OCI-LY7 (cell line): Measurements from ENCODE around the gene RSPH1. TPM values are rescaled to one million over a fixed set of nuclear protein-coding genes. Genes with fewer than 3 reads are reported as not detected.

Experiments
- BruUV-seq: library from RNA; stranded (reverse); fragments of 400-500 nt; replicated peaks from 2 replicates; lab custom pipeline; 2021; lab: Mats Ljungman, UMichigan
- CTCF ChIA-PET: fragments of 300-600 bp; sonication (Branson Sonifier 250); formaldehyde crosslinking; loops from one replicate; lab custom pipeline; 2022; ENCODE audit warnings: antibody characterized with exemption; ENCODE audit not compliant: unreplicated experiment; lab: Charles Lee
- POLR2A ChIA-PET: fragments of 300-600 bp; sonication (Branson Sonifier 250); formaldehyde crosslinking; loops from one replicate; lab custom pipeline; 2022; ENCODE audit warnings: antibody characterized with exemption; lab: Charles Lee
- DNase-seq: peaks from one replicate; pipeline ENCODE4 v3.0.0-alpha.2; 2015; ENCODE audit warnings: low spot score
- H2AFZ ChIP-seq: fragments of 200-600 bp; sonication (generic), shearing (Covaris generic); 2 replicates; pipeline ENCODE4 v1.6.1; 2014; ENCODE audit warnings: mild to moderate bottlenecking, antibody characterized with exemption, low read length, moderate library complexity
- H3K27ac ChIP-seq: fragments of 200-600 bp; sonication (generic); 2 replicates; pipeline ENCODE4 v1.5.1; 2014; ENCODE audit warnings: mixed run types, low read depth, mild to moderate bottlenecking, moderate library complexity, low read length, inconsistent platforms; ENCODE audit not compliant: poor library complexity, severe bottlenecking
- H3K36me3 ChIP-seq: fragments of 200-600 bp; sonication (generic); 2 replicates; pipeline ENCODE4 v1.6.1; 2014; ENCODE audit warnings: mild to moderate bottlenecking, antibody characterized with exemption, low read length, moderate library complexity, mixed read lengths; ENCODE audit not compliant: insufficient read depth
- H3K4me1 ChIP-seq: fragments of 200-600 bp; sonication (generic); 2 replicates; pipeline ENCODE4 v1.5.1; 2014; ENCODE audit warnings: mild to moderate bottlenecking, low read length; ENCODE audit not compliant: insufficient read depth, poor library complexity, severe bottlenecking
- H3K4me2 ChIP-seq: fragments of 200-600 bp; sonication (generic); 2 replicates; pipeline ENCODE4 v1.6.1; 2014; ENCODE audit warnings: mild to moderate bottlenecking, low read length
- H3K4me3 ChIP-seq: fragments of 200-600 bp; sonication (generic); 2 replicates; pipeline ENCODE4 v1.5.1; 2014; ENCODE audit warnings: mild to moderate bottlenecking, low read depth, low read length; ENCODE audit not compliant: poor library complexity, severe bottlenecking
- H3K79me2 ChIP-seq: fragments of 200-600 bp; sonication (generic); 2 replicates; pipeline ENCODE4 v1.6.1; 2016; ENCODE audit warnings: low read depth, mild to moderate bottlenecking, low read length, moderate library complexity, mixed read lengths; ENCODE audit not compliant: insufficient read depth
- H3K9me2 ChIP-seq: fragments of 200-600 bp; sonication (generic); 2 replicates; pipeline ENCODE4 v1.6.1; 2016; ENCODE audit warnings: mild to moderate bottlenecking, low read length, mixed read lengths; ENCODE audit not compliant: insufficient read depth
- H3K9me3 ChIP-seq: fragments of 200-600 bp; sonication (generic); 2 replicates; pipeline ENCODE4 v1.6.1; 2014; ENCODE audit warnings: mild to moderate bottlenecking, mixed run types, low read length, mixed read lengths
- H4K20me1 ChIP-seq: fragments of 200-600 bp; sonication (generic); 2 replicates; pipeline ENCODE4 v1.6.1; 2014; ENCODE audit warnings: mild to moderate bottlenecking, antibody characterized with exemption, low read length, moderate library complexity, mixed read lengths; ENCODE audit not compliant: insufficient read depth
- EZH2phosphoT487 ChIP-seq: fragments of 200-600 bp; sonication (generic); IDR thresholded peaks from 2 replicates; pipeline ENCODE4 v1.6.1; 2018; ENCODE audit warnings: low read depth, borderline replicate concordance, mild to moderate bottlenecking, mixed run types, antibody characterized with exemption, low read length, moderate library complexity, mixed read lengths
- intact Hi-C: fragments of 100-400 bp; cut with micrococcal nuclease; formaldehyde crosslinking; loops from one replicate; pipeline ENCODE4 v1.10.0; 2022; ENCODE audit not compliant: unreplicated experiment
- total RNA-seq, 2 experiments: library from RNA; depleted of rRNA in 1 of 2; stranded (reverse); fragments of >200 nt in 1 of 2; shearing (Covaris generic) in 1 of 2; gene quantifications; 2 replicates each; pipeline ENCODE4 v1.2.3, GENCODE V29; 2014 to 2022
- TF ChIP-seq, protein P1 (sequence below): fragments of 200-600 bp; sonication (generic); conservative IDR thresholded peaks from 2 replicates; pipeline ENCODE4 v1.5.1; 2014; ENCODE audit warnings: mild to moderate bottlenecking, antibody characterized with exemption, low read length, moderate library complexity, mixed read lengths

The RSPH1 gene
- total RNA-seq, 2 experiments from 2014 or later, result 1.9 to 2.5 TPM

DNA sequence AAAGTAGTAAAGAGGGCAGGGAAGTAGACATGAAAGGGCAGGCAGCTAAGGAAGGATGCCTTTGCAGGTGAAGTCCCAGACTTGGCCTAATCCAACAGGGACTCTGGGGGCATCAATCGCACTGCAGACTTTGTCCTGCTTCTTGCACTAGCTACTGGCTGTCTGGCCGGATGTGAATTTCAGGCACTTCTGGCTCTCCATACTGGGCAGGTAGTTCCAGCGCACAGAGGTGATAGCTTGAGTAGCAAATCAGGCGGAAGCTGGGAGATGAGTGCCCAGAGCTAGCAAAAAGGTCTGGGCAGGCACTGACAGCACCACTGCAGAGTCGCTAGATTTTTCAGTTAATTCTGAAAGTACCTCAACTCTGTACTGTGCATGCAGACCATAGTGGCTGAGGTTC, 997 bp downstream of the RSPH1 start:
- no TSS peak for BruUV-seq
- CTCF ChIA-PET, result no interaction called here
- POLR2A ChIA-PET, result no interaction called here
- intact Hi-C loops, result no loop called here
- Histone ChIP-seq H3K4me3 (peak overlapping the region; percentile 75), H3K9me2 (no peaks in the 10 kb centered on the region), H3K4me2 (peak overlapping the region; percentile 88), H4K20me1 (no peaks in the 10 kb centered on the region), H3K9me3 (no peaks in the 10 kb centered on the region), H3K79me2 (no peaks in the 10 kb centered on the region), H3K4me1 (peaks cover 22% of the 10 kb centered on the region), H3K27ac (no peak overlapping the region), H2AFZ (no peak overlapping the region), H3K36me3 (no peaks in the 10 kb centered on the region)
- TF ChIP-seq, protein P1, sequence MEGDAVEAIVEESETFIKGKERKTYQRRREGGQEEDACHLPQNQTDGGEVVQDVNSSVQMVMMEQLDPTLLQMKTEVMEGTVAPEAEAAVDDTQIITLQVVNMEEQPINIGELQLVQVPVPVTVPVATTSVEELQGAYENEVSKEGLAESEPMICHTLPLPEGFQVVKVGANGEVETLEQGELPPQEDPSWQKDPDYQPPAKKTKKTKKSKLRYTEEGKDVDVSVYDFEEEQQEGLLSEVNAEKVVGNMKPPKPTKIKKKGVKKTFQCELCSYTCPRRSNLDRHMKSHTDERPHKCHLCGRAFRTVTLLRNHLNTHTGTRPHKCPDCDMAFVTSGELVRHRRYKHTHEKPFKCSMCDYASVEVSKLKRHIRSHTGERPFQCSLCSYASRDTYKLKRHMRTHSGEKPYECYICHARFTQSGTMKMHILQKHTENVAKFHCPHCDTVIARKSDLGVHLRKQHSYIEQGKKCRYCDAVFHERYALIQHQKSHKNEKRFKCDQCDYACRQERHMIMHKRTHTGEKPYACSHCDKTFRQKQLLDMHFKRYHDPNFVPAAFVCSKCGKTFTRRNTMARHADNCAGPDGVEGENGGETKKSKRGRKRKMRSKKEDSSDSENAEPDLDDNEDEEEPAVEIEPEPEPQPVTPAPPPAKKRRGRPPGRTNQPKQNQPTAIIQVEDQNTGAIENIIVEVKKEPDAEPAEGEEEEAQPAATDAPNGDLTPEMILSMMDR, result no peak
- TF ChIP-seq EZH2phosphoT487, result no peak
- DNase-seq, result no peak

DNA sequence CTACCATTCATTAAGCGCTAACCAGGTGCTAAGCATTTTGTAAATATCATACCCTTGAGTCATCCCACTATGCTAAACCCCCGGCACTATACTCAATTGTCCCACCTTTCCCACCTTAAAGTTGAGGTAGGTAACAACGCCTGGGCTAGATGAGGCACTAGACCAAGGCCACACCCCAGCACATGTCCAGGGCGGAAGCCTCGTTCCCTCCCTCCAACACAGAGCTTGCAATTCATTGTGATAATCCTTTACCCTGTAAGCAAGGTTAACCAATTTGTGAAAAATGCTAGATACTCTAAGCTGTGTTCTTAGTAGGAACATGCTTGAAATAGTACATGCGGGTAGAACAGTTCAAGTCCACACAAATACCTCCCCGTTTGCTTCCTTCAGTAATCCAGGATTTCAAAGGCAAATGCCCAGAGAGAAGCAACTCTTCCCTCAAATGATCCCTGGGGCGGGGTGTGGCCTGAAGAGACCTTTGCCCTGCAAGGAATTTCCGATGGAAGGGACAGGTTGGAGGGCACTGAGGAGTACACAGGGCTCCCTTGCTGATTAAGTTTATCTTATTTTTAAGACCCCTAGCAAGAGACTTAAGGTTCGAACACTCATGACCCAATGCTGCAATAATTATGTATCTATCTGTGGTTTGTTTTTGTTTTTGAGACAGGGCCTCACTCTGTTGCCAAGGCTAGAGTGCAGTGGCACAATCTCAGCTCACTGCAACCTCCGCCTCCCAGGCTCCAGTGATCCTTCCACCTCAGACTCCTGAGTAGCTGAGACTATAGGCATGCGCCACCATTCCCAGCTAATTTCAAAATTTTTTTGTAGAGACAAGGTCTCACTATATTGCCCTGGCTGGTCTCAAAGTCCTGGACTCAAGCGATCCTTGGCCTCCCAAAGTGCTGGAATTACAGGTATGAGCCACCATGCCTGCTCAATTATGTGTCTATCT, 2.6 kb downstream of the RSPH1 start:
- TF ChIP-seq EZH2phosphoT487, result no peak
- TF ChIP-seq, protein P1, result no peak
- no peak overlapping the region for H2AFZ ChIP-seq
- no peak for DNase-seq
- H4K20me1 ChIP-seq, result no peaks in the 10 kb centered on the region
- no peaks in the 10 kb centered on the region for H3K9me3 ChIP-seq
- intact Hi-C loops, result no loop called here
- no peaks in the 10 kb centered on the region for H3K79me2 ChIP-seq
- H3K4me1 ChIP-seq, result peaks cover 22% of the 10 kb centered on the region
- no TSS peak for BruUV-seq
- no peak overlapping the region for H3K4me2 ChIP-seq
- no peaks in the 10 kb centered on the region for H3K9me2 ChIP-seq
- ChIA-PET POLR2A (interaction anchor here (1.0 kb wide), 1 partner anchor 8 kb away, joined by 3 read pairs; no protein-coding TSS in a partner anchor), CTCF (no interaction called here)
- H3K4me3 ChIP-seq, result no peak overlapping the region
- H3K36me3 ChIP-seq, result no peaks in the 10 kb centered on the region; the same call in 1 of the 2 replicates
- H3K27ac ChIP-seq, result no peak overlapping the region

DNA sequence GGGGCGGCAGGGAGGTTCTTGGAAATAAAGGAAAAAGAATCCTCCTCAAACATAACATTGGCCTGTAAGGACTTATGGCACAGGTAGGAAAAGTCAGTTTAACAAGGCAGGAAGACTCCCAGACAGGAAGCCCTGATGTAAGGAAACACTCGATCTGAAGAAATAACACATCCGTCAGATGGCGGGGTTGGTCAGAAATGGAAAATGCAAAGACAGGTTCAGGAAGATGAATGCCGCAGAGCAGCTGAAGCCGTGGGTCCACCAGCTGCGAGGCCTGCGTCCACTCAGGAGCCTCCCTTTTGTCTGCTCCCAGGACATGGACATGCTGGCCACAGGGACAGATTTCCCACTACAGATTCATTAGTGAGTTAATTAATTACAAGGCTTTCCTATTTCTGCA, 3.8 kb downstream of the RSPH1 start:
- H3K4me1 ChIP-seq, result peaks cover 22% of the 10 kb centered on the region
- no TSS peak for BruUV-seq
- peak overlapping the region; percentile 26; the same call in 1 of the 2 replicates for H2AFZ ChIP-seq
- TF ChIP-seq, protein P1, result no peak
- TF ChIP-seq EZH2phosphoT487, result no peak
- ChIA-PET POLR2A (interaction anchor here (1.0 kb wide), 1 partner anchor 9 kb away, joined by 3 read pairs; no protein-coding TSS in a partner anchor), CTCF (no interaction called here)
- H3K9me3 ChIP-seq, result no peaks in the 10 kb centered on the region
- H4K20me1 ChIP-seq, result no peaks in the 10 kb centered on the region
- peak overlapping the region; percentile 19; the same call in 1 of the 2 replicates for H3K4me2 ChIP-seq
- DNase-seq, result no peak
- H3K27ac ChIP-seq, result no peak overlapping the region
- no peak overlapping the region for H3K4me3 ChIP-seq
- H3K9me2 ChIP-seq, result no peaks in the 10 kb centered on the region
- H3K79me2 ChIP-seq, result no peaks in the 10 kb centered on the region
- H3K36me3 ChIP-seq, result no peaks in the 10 kb centered on the region; the same call in 1 of the 2 replicates
- intact Hi-C loops, result no loop called here
